Measurements from ENCODE around the gene SKI. TPM values are rescaled to one million over a fixed set of nuclear protein-coding genes. Genes with fewer than 3 reads are reported as not detected.
A peak's percentile ranks its signal among the peaks of the same experiment; 100 is the strongest.

Gene SKI
- total RNA-seq, 1 donor: 47.5 TPM

DNA sequence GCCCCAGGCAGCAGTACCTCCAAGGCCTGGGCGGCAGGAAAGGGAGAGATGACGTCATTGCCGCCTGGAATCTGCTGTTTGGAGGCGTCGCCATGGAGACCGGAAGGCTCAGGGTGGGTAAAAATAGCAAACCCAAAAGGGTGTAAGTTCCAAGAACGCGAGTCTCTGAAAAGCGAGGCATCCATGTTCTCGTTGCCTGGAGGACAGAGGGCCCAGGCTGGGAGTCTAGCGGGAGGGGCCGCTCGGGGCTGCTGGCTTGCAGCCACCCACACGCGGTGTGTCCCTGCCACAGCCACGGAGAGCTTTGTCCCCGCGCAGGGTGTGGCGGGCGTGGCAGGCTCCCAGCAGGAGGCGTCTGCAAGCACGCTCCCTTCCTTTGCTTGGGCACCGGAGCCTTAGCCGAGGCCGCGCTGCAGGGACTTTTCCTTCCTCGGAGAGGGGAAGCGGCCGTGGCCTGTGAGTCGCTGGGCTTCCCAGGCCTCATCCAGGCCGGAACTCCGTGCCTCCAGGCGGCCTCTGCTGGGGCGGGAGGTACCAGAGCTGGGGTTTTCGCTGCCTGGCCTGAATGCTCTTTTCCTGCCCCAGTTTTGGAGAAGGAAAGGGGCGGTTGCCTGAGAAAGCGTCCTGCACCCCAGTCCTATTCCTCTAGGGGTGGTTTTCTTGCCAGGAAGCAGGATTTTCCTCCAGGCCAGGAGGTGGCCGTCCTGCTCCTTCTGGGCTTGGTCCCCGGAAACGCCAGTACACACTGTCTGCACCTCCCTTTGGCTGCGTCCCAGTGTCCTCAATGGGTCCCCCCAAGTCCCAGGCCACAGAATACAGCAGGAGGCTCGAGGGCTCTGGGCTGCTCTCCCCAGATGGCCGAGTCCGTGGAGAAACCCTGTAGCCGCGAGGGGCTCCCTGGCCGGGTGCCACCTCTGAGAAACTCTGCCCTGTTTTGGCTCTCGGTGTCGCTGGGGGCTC is 15.3 kb upstream of the SKI start:
- Histone ChIP-seq H3K4me3 (ENCODE audit: low read length) (no peak overlapping the region), H3K27me3 (ENCODE audit: insufficient read depth, low read length) (no peaks in the 10 kb centered on the region), H3K4me1 (ENCODE audit: insufficient read depth, low read length) (peaks cover 12% of the 10 kb centered on the region), H3K9me3 (ENCODE audit: low read depth, low read length) (no peaks in the 10 kb centered on the region)

DNA sequence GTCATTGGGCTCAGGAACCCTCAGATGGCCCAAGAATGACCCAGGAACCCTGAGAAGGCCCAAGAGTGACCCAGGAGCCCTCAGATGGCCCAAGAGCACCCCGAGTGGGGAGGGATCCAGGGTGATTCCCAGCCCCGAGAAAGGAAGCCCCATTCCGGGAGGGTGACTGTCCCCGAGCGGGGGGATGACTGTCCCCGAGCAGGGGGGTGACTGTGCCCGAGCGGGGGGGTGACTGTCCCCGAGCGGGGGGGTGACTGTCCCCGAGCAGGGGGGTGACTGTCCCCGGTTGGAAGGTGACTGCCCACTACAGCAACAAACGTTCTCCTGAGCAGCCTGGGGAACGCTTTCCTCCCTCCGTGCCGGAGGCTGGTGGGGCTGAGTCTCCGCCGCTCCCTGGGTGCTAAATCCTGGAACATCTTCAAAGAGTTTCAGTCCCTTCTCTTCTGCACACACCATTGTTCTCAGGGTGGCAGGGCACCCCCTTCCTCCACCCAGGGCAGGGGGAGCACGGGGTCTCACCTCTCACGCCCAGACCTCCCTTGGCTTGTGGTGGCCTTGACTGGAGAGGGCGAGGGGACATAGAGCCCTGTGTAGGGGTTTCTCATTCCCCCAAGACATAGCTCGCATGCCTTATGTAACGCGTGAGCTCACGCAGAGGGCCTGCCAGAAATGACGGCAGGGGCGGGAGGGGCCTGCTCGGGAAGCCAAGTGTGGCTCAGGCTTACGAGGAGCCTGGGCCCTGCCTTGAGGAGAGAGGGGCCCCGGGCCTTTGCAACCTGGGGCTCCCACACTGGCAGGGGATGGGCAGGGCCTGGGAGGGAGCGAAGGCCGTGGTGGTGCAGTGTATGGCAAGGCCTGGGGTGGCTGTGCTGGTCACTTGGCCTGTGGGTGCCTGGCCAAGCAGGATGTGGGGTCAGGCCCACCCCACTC is 14.3 kb upstream of the SKI start:
- H3K4me3 ChIP-seq (ENCODE audit: low read length): no peak overlapping the region
- H3K9me3 ChIP-seq (ENCODE audit: low read depth, low read length): no peaks in the 10 kb centered on the region

DNA sequence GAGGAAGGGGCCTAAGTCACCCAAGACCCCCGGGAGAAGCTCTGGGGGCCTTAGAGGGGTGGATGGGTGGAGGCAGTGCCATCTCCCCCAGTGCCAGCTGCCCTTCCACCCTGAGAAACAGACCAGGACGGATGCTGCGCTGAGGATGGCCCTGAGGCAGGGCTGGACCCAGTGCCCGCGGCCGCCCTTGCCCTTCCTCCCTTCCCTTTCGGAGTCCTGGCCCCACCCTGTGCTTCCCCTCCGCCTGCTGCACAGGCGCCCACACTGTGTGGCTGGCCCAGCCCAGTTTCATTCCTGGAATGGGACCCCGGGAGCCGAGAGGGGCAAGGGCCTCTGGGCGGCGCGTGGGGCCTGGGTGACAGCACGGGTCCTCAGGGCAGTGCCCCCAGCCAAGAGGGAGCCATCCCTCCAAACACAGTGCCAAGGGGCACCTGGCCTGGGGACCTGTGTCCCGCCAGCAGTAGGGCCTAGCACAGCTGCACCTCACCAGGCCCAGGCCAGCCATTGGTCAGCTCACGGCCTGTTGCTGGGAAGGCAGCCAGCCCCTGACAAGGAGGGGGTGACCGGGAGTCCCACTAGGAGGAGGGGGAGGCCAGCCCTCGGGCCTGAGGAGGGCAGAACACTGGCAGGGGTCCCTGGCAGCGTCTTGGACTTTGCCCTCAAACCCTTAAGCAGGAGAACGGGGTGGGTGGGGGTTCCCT is 13.4 kb upstream of the SKI start:
- Histone ChIP-seq H3K4me1 (ENCODE audit: insufficient read depth, low read length) (peaks cover 12% of the 10 kb centered on the region), H3K4me3 (ENCODE audit: low read length) (no peak overlapping the region), H3K9me3 (ENCODE audit: low read depth, low read length) (no peaks in the 10 kb centered on the region)

More for the DNA sequence above, 14.3 kb upstream of the SKI start:
- Histone ChIP-seq H3K27me3 (ENCODE audit: insufficient read depth, low read length) (no peaks in the 10 kb centered on the region), H3K4me1 (ENCODE audit: insufficient read depth, low read length) (peaks cover 12% of the 10 kb centered on the region)

GRCh38 chr1:2215329-2215728 is 12.8 kb upstream of the SKI start:
- Histone ChIP-seq H3K27me3 (ENCODE audit: insufficient read depth, low read length) (no peaks in the 10 kb centered on the region), H3K4me3 (ENCODE audit: low read length) (no peak overlapping the region), H3K9me3 (ENCODE audit: low read depth, low read length) (no peaks in the 10 kb centered on the region), H3K4me1 (ENCODE audit: insufficient read depth, low read length) (peaks cover 12% of the 10 kb centered on the region)

More for the DNA sequence above, 13.4 kb upstream of the SKI start:
- H3K27me3 ChIP-seq (ENCODE audit: insufficient read depth, low read length): no peaks in the 10 kb centered on the region

- Histone ChIP-seq H3K9me3 (ENCODE audit: low read depth, low read length) (no peaks in the 10 kb centered on the region), H3K4me1 (ENCODE audit: insufficient read depth, low read length) (peaks cover 12% of the 10 kb centered on the region), H3K4me3 (ENCODE audit: low read length) (no peak overlapping the region), H3K27me3 (ENCODE audit: insufficient read depth, low read length) (no peaks in the 10 kb centered on the region)
Measured at GRCh38 chr1:2215909-2216766, 12.0 kb upstream of the SKI start.

- peaks cover 12% of the 10 kb centered on the region for H3K4me1 ChIP-seq (ENCODE audit: insufficient read depth, low read length)
- no peaks in the 10 kb centered on the region for H3K27me3 ChIP-seq (ENCODE audit: insufficient read depth, low read length)
- H3K9me3 ChIP-seq (ENCODE audit: low read depth, low read length): no peaks in the 10 kb centered on the region
- H3K4me3 ChIP-seq (ENCODE audit: low read length): no peak overlapping the region
Measured at GRCh38 chr1:2216767-2217058, 11.4 kb upstream of the SKI start.

DNA sequence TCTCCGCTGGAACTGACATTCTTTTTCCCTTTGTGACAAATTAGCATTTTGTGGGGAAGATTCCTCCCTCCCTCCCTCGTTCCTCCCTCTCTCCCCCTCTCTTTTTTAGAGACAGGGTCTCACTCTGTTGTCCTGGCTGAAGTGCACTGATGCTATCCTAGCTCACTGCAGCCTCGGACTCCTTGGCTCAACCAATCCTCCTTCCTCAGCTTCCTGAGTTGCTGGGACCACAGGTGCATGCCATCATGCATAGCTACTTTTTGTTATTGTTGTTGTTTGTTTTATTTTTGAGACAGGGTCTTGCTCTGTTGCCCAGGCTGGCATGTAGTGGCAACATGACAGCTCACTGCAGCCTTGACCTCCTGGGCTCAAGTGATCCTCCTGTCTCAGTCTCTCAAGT is 6.8 kb upstream of the SKI start:
- Histone ChIP-seq H3K27me3 (ENCODE audit: insufficient read depth, low read length) (no peaks in the 10 kb centered on the region), H3K4me1 (ENCODE audit: insufficient read depth, low read length) (peaks cover 12% of the 10 kb centered on the region), H3K9me3 (ENCODE audit: low read depth, low read length) (no peaks in the 10 kb centered on the region), H3K4me3 (ENCODE audit: low read length) (no peak overlapping the region)

GRCh38 chr1:2224170-2224584 is 3.9 kb upstream of the SKI start:
- Histone ChIP-seq H3K4me1 (ENCODE audit: insufficient read depth, low read length) (peaks cover 22% of the 10 kb centered on the region), H3K4me3 (ENCODE audit: low read length) (no peak overlapping the region), H3K9me3 (ENCODE audit: low read depth, low read length) (no peaks in the 10 kb centered on the region), H3K27me3 (ENCODE audit: insufficient read depth, low read length) (no peaks in the 10 kb centered on the region)

GRCh38 chr1:2224631-2225428 is 3.3 kb upstream of the SKI start:
- H3K9me3 ChIP-seq (ENCODE audit: low read depth, low read length): no peaks in the 10 kb centered on the region
- H3K27me3 ChIP-seq (ENCODE audit: insufficient read depth, low read length): no peaks in the 10 kb centered on the region
- H3K4me1 ChIP-seq (ENCODE audit: insufficient read depth, low read length): peaks cover 28% of the 10 kb centered on the region
- no peak overlapping the region for H3K4me3 ChIP-seq (ENCODE audit: low read length)

DNA sequence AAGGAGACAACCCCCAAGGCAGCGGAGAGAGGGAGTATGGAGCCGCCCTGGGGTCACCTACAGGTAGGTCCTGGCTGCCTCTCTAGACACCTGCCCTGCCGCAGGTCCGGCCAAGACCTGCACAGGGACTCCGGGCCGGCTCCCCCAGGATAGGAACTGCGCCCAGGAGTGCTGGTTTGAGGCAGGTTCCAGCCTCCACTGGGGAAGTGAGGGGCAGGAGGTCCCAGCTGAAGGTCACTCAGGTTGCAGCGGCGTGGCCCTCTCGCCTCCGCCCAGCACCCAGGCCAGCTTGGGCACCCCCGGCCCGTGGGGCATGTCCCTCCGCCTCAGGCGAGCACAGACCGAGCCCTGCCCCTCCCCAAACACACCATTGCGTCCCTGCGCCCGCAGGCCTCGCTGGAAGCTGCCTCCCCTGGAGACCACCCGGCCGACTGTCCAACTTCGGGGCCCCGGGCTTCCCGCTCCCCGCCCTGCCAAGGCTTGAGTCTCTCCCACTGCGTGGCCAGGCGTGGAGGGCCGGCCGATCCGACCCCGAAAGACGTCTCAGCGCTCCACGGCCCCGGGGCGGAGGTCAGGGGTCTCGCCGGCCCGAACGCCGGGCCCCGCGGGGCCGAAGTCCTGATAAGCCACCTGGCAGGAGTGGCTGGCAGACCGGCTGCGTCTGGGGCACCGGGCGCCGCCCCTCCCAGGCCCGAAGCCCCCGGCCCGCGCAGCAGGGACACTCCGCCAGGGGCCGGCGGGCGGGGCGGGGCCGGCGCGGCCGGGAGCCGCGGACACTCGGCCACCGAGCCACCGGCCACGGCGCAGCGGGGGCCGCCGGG is 1.4 kb upstream of the SKI start:
- H3K9me3 ChIP-seq (ENCODE audit: low read depth, low read length): no peaks in the 10 kb centered on the region
- peaks cover 47% of the 10 kb centered on the region for H3K4me1 ChIP-seq (ENCODE audit: insufficient read depth, low read length)
- no peaks in the 10 kb centered on the region for H3K27me3 ChIP-seq (ENCODE audit: insufficient read depth, low read length)
- H3K4me3 ChIP-seq (ENCODE audit: low read length): peak overlapping the region; percentile 39

- H3K9me3 ChIP-seq (ENCODE audit: low read depth, low read length): no peaks in the 10 kb centered on the region
- H3K4me1 ChIP-seq (ENCODE audit: insufficient read depth, low read length): peaks cover 56% of the 10 kb centered on the region
- no peaks in the 10 kb centered on the region for H3K27me3 ChIP-seq (ENCODE audit: insufficient read depth, low read length)
- H3K4me3 ChIP-seq (ENCODE audit: low read length): peak overlapping the region; percentile 39
Measured at GRCh38 chr1:2227346-2228156, 568 bp upstream of the SKI start.

GRCh38 chr1:2228694-2229036 is 546 bp downstream of the SKI start:
- H3K4me1 ChIP-seq (ENCODE audit: insufficient read depth, low read length): peaks cover 67% of the 10 kb centered on the region
- H3K9me3 ChIP-seq (ENCODE audit: low read depth, low read length): no peaks in the 10 kb centered on the region
- peak overlapping the region; percentile 57 for H3K4me3 ChIP-seq (ENCODE audit: low read length)
- H3K27me3 ChIP-seq (ENCODE audit: insufficient read depth, low read length): no peaks in the 10 kb centered on the region

Measured in mononuclear cell (primary cell).